B cell (primary cell): ENCODE data around the gene ATP8B1. TPM values are rescaled to one million over a fixed set of nuclear protein-coding genes. Genes with fewer than 3 reads are reported as not detected.

Experiments
- ATAC-seq: fragments of 200-7000 bp; cut with Tn5 transposase; one replicate; pipeline ENCODE4 v1.10.0; 2021; ENCODE audit warnings: low read depth, mild to moderate bottlenecking, moderate number of reproducible peaks, moderate library complexity
- CTCF ChIA-PET: fragments of 350-600 bp; sonication (Branson Sonifier 250); formaldehyde crosslinking; loops from one replicate; lab custom pipeline; 2021; ENCODE audit warnings: antibody characterized with exemption, inconsistent platforms; lab: Charles Lee
- POLR2A ChIA-PET: fragments of 350-600 bp; sonication (Branson Sonifier 250); formaldehyde crosslinking; loops from one replicate; lab custom pipeline; 2021; ENCODE audit warnings: antibody characterized with exemption; lab: Charles Lee
- DNase-seq: peaks from one replicate; pipeline ENCODE4 v3.0.0; 2013
- H2AFZ ChIP-seq: 2 replicates; pipeline ENCODE4 v1.6.1; 2012; ENCODE audit warnings: mild to moderate bottlenecking, low read depth, low read length; ENCODE audit not compliant: insufficient read depth, poor library complexity, severe bottlenecking
- H3K27ac ChIP-seq, 2 donors: 1 replicate in 1 of 2; 2 replicates in 1 of 2; pipeline ENCODE4 v1.5.1; 2012 to 2013; ENCODE audit warnings: low read length in 2 of 2, mild to moderate bottlenecking in 2 of 2, moderate library complexity in 1 of 2
- H3K27me3 ChIP-seq, 4 experiments: fragments of 200-600 bp in 1 of 4; sonication (generic) in 1 of 4; replicated peaks in 1 of 4; 1 replicate in 2 of 4; 2 replicates in 2 of 4; pipeline versions ENCODE4 v1.6.1 to v1.7.0; 2013 to 2016; ENCODE audit warnings: low read length in 3 of 4, mild to moderate bottlenecking in 2 of 4, mixed read lengths in 1 of 4, moderate library complexity in 1 of 4; ENCODE audit not compliant: insufficient read depth in 4 of 4, control insufficient read depth in 3 of 4; ENCODE audit errors: control extremely low read depth in 1 of 4
- H3K36me3 ChIP-seq, 2 experiments: replicated peaks in 1 of 2; 1 replicate in 1 of 2; 2 replicates in 1 of 2; pipeline versions ENCODE4 v1.6.1 to v1.7.1; 2013; ENCODE audit warnings: low read length in 1 of 2; ENCODE audit not compliant: insufficient read depth in 2 of 2, control insufficient read depth in 1 of 2; ENCODE audit errors: control extremely low read depth in 1 of 2, extremely low read depth in 1 of 2
- H3K4me1 ChIP-seq, 2 donors: fragments of 200-600 bp in 1 of 2; sonication (generic) in 1 of 2; 1 replicate in 1 of 2; 2 replicates in 1 of 2; pipeline versions ENCODE4 v1.5.1 to v1.6.1; 2013 to 2017; ENCODE audit warnings: low read length in 2 of 2; ENCODE audit not compliant: control insufficient read depth in 2 of 2, insufficient read depth in 2 of 2
- H3K4me2 ChIP-seq: replicated peaks from 2 replicates; pipeline ENCODE3; 2012; ENCODE audit warnings: mild to moderate bottlenecking, low read depth, low read length; ENCODE audit not compliant: poor library complexity, severe bottlenecking
- H3K4me3 ChIP-seq, 5 experiments: fragments of 200-600 bp in 1 of 5; sonication (generic) in 1 of 5; 1 replicate in 3 of 5; 2 replicates in 2 of 5; pipeline versions ENCODE4 v1.5.1 to v1.7.0; 2011 to 2016; ENCODE audit warnings: low read length in 4 of 5, mild to moderate bottlenecking in 4 of 5, low read depth in 2 of 5, control low read depth in 1 of 5, moderate library complexity in 1 of 5; ENCODE audit not compliant: insufficient read depth in 1 of 5; ENCODE audit errors: control extremely low read depth in 1 of 5, extremely low read depth in 1 of 5
- H3K79me2 ChIP-seq: fragments of 200-600 bp; sonication (generic); one replicate; pipeline ENCODE4 v1.6.0; 2016; ENCODE audit warnings: low read length; ENCODE audit not compliant: control insufficient read depth, insufficient read depth
- H3K9ac ChIP-seq: fragments of 200-600 bp; sonication (generic); 2 replicates; pipeline ENCODE4 v1.6.1; 2017; ENCODE audit warnings: mild to moderate bottlenecking, low read length, moderate library complexity
- H3K9me3 ChIP-seq, 3 donors: one replicate each; pipeline versions ENCODE4 v1.6.1 to v1.7.1; 2013; ENCODE audit warnings: low read length in 2 of 3; ENCODE audit not compliant: control insufficient read depth in 2 of 3, insufficient read depth in 1 of 3; ENCODE audit errors: control extremely low read depth in 1 of 3
- H4K20me1 ChIP-seq: 2 replicates; pipeline ENCODE4 v1.6.0; 2012; ENCODE audit warnings: mild to moderate bottlenecking, low read length; ENCODE audit not compliant: insufficient read depth, control insufficient read depth, poor library complexity, severe bottlenecking
- H3K27ac Mint-ChIP-seq: one replicate; pipeline ENCODE4 v1.8.0; 2021; ENCODE audit warnings: mixed read lengths
- H3K27me3 Mint-ChIP-seq: one replicate; pipeline ENCODE4 v1.8.0; 2021; ENCODE audit warnings: mixed read lengths
- H3K4me1 Mint-ChIP-seq: one replicate; pipeline ENCODE4 v1.8.0; 2021; ENCODE audit warnings: mixed read lengths
- H3K4me3 Mint-ChIP-seq: one replicate; pipeline ENCODE4 v1.8.0; 2021; ENCODE audit warnings: mixed read lengths
- H3K9me3 Mint-ChIP-seq: one replicate; pipeline ENCODE4 v1.8.0; 2022; ENCODE audit warnings: mixed read lengths; ENCODE audit not compliant: insufficient read depth
- CTCF ChIP-seq: fragments of 200-600 bp; IDR thresholded peaks from one replicate; pipeline ENCODE4 v1.8.0; 2022; ENCODE audit warnings: antibody characterized with exemption, mild to moderate bottlenecking
- EZH2 ChIP-seq: IDR thresholded peaks from 2 replicates; pipeline ENCODE4 v1.6.1; 2012; ENCODE audit warnings: borderline replicate concordance, low read depth, mild to moderate bottlenecking, moderate library complexity, low read length; ENCODE audit not compliant: insufficient read depth, poor library complexity, severe bottlenecking
- WGBS: methylation state at CpG from one replicate; pipeline ENCODE4 v1.1.5; 2013; ENCODE audit warnings: missing lambda C conversion rate; ENCODE audit not compliant: insufficient coverage; 5-methylcytosine and 5-hydroxymethylcytosine counted together
- intact Hi-C: fragments of 100-400 bp; cut with micrococcal nuclease; formaldehyde crosslinking; loops from one replicate; pipeline ENCODE4 v1.10.0; 2022
- polyA plus RNA-seq: library from polyadenylated mRNA; depleted of rRNA; stranded (reverse); fragments of >200 nt; gene quantifications from 2 replicates; pipeline ENCODE4 v1.2.3, GENCODE V29; 2012
- total RNA-seq, 2 donors: library from RNA; stranded (reverse); fragments of 120-200 nt in 1 of 2; gene quantifications; 1 replicate in 1 of 2; 2 replicates in 1 of 2; pipeline versions ENCODE4 v1.2.3 to v1.2.4, GENCODE V29; 2013 to 2022

ATP8B1 gene
- total and polyA plus RNA-seq, 2 donors (not counting 1 experiment from before 2014, with no cell fraction given) = 0.27 TPM; not detected in 1

DNA sequence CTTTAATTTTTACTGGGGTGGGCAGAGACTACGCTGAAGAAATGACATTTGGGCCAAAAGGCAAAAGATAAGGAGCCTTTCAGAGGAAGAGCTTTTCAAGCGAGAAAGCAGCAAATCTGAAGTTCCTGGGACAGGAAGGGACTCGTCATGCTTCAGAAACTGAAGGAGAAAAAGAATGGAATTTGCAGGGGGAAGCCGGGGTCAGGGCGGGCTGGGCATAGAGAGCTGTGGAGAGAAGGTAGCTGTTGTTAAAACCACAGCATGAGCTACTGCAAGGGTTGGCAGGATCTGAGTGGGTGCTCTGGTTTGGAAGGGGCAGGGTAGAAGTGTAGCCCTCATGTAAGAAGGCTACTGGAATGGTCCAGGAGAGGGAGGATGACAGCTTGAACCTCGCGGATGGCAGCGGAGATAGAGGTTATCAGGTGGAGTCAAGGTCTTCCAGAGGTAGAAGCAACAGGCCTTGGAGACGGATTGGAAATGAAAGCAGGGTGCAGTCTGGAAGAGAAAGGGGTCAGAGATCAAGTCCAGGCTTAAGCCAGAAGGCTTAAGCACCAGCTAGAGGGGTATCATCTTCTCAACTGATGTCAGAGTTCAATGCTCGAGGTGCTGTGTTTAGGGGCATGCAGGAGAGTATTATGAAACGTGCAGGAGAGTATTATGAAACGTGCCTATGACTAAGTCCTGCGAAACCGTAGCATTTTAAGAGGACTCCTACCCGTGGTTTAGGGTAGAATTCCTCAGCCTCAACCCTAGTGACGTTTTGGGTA lies 18.9 kb downstream of the ATP8B1 start:
- Histone ChIP-seq H3K4me1 (peaks cover 6 to 7% of the 10 kb centered on the region in 2 donors), H3K27ac (no peak overlapping the region), H3K36me3 (peaks cover 0 to 15% of the 10 kb centered on the region in 2 experiments), H3K9me3 (no peaks in the 10 kb centered on the region), H3K27me3 (no peaks in the 10 kb centered on the region), H3K9ac (no peak overlapping the region), H3K4me3 (no peak overlapping the region), H3K4me2 (no peak overlapping the region), H2AFZ (no peak overlapping the region), H4K20me1 (no peaks in the 10 kb centered on the region), H3K79me2 (no peaks in the 10 kb centered on the region)
- intact Hi-C loops = no loop called here
- 89% methylated on average over 16 of the region's 16 CpGs for WGBS
- ChIA-PET POLR2A (no interaction called here), CTCF (no interaction called here)
- no peak overlapping the region for H3K4me3 Mint-ChIP-seq
- H3K9me3 Mint-ChIP-seq = no peaks in the 10 kb centered on the region
- H3K27ac Mint-ChIP-seq = no peak overlapping the region
- TF ChIP-seq EZH2 = no peak
- no peak for TF ChIP-seq CTCF
- no peak for ATAC-seq
- no peak for DNase-seq
- peaks cover 10% of the 10 kb centered on the region for H3K4me1 Mint-ChIP-seq
- H3K27me3 Mint-ChIP-seq = no peaks in the 10 kb centered on the region

- Mint-ChIP-seq H3K4me3 (no peak overlapping the region), H3K9me3 (no peaks in the 10 kb centered on the region), H3K27me3 (no peaks in the 10 kb centered on the region), H3K27ac (no peak overlapping the region), H3K4me1 (peaks cover 10% of the 10 kb centered on the region)
- H3K4me2 ChIP-seq = no peak overlapping the region
- no peak overlapping the region for H3K4me3 ChIP-seq
- no peak for TF ChIP-seq CTCF
- no peak for TF ChIP-seq EZH2
- CTCF ChIA-PET = no interaction called here
- no peaks in the 10 kb centered on the region for H4K20me1 ChIP-seq
- 100% methylated on average over 2 of the region's 5 CpGs for WGBS
- H3K27me3 ChIP-seq = no peaks in the 10 kb centered on the region
- no peaks in the 10 kb centered on the region for H3K79me2 ChIP-seq
- ATAC-seq = no peak
- intact Hi-C loops = no loop called here
- no peak overlapping the region for H2AFZ ChIP-seq
- no peak overlapping the region for H3K27ac ChIP-seq
- POLR2A ChIA-PET = no interaction called here
- H3K4me1 ChIP-seq = peaks cover 6 to 7% of the 10 kb centered on the region in 2 donors
- peaks cover 0 to 15% of the 10 kb centered on the region in 2 experiments for H3K36me3 ChIP-seq
- no peak for DNase-seq
- H3K9ac ChIP-seq = no peak overlapping the region
- H3K9me3 ChIP-seq = no peaks in the 10 kb centered on the region
Measured at GRCh38 chr18:57782049-57782448, 21.1 kb downstream of the ATP8B1 start.
